GM18499 (cell line): ENCODE measurements around the gene CDKL4.
"Not testable (repeated sequence)": the region's sequence is repeated elsewhere in the genome, so short reads cannot be mapped to it uniquely, and the experiment has no call there.

Source experiments
- ATAC-seq: cut with Tn5 transposase; IDR thresholded peaks from one replicate; pipeline ENCODE4 v1.9.1; 2021; ENCODE audit warnings: moderate number of reproducible peaks; ENCODE audit not compliant: insufficient read depth, unreplicated experiment

The CDKL4 gene

GRCh38 chr2:39181297-39181696 lies 62.5 kb downstream of the CDKL4 start:
- ATAC-seq: no peak

GRCh38 chr2:39179974-39180960 lies 63.5 kb downstream of the CDKL4 start:
- ATAC-seq: no peak

GRCh38 chr2:39178756-39179155 lies 65.0 kb downstream of the CDKL4 start:
- no peak for ATAC-seq

GRCh38 chr2:39176997-39177396 lies 66.8 kb downstream of the CDKL4 start:
- no peak for ATAC-seq

GRCh38 chr2:39175026-39175812 lies 68.6 kb downstream of the CDKL4 start:
- no peak for ATAC-seq

GRCh38 chr2:39174022-39174421 lies 69.7 kb downstream of the CDKL4 start:
- no peak for ATAC-seq

- not testable (repeated sequence) for ATAC-seq
These were observed 71.6 kb downstream of the CDKL4 start for GRCh38 chr2:39172047-39172706.

- ATAC-seq: no peak
These were observed 72.1 kb downstream of the CDKL4 start for GRCh38 chr2:39171621-39172020.

GRCh38 chr2:39164089-39164488 lies 79.7 kb downstream of the CDKL4 start:
- ATAC-seq: no peak

- ATAC-seq: no peak
These were observed 82.8 kb downstream of the CDKL4 start for GRCh38 chr2:39160982-39161381.

GRCh38 chr2:39159283-39159682 lies 84.5 kb downstream of the CDKL4 start:
- ATAC-seq: no peak

GRCh38 chr2:39158351-39158750 lies 85.4 kb downstream of the CDKL4 start:
- no peak for ATAC-seq

- ATAC-seq: no peak
These were observed 86.9 kb downstream of the CDKL4 start for GRCh38 chr2:39156846-39157245.

GRCh38 chr2:39156107-39156506 lies 87.7 kb downstream of the CDKL4 start:
- ATAC-seq: no peak

GRCh38 chr2:39155573-39155972 lies 88.2 kb downstream of the CDKL4 start:
- not testable (repeated sequence) for ATAC-seq

GRCh38 chr2:39154944-39155343 lies 88.8 kb downstream of the CDKL4 start:
- ATAC-seq: no peak

- ATAC-seq: no peak
These were observed 90.5 kb downstream of the CDKL4 start for GRCh38 chr2:39153312-39153711.

- no peak for ATAC-seq
These were observed 91.3 kb downstream of the CDKL4 start for GRCh38 chr2:39152504-39152903.

GRCh38 chr2:39150890-39151497 lies 92.8 kb downstream of the CDKL4 start:
- no peak for ATAC-seq

GRCh38 chr2:39150102-39150562 lies 93.6 kb downstream of the CDKL4 start:
- ATAC-seq: no peak
